ENCODE results near the gene XAF1. TPM values are rescaled to one million over a fixed set of nuclear protein-coding genes. Genes with fewer than 3 reads are reported as not detected.

XAF1 gene
- total and polyA plus RNA-seq, 10 of the 15 experiments (the other 5 are each of a cell fraction or from before 2014, with no cell fraction given), result 16.3 to 59.1 (median 44.6) TPM

- peaks cover 4 to 8% of the 10 kb centered on the region in 2 experiments; a peak in 3 of 4 replicates for H3K27me3 ChIP-seq (replicated peaks in 1 of 2; ENCODE audit: control insufficient read depth in 2 of 2, insufficient read depth in 2 of 2, low read length in 1 of 2)
- TF ChIP-seq HDAC6 (IDR thresholded peaks at IDR 0.05; ENCODE audit: unreplicated experiment), result peak; percentile 38
- no peak for TF ChIP-seq ZNF217 (IDR thresholded peaks at IDR 0.05)
- H2AFZ ChIP-seq (ENCODE audit: control insufficient read depth, low read depth, low read length), result no peak overlapping the region
- CTCF ChIA-PET, result no interaction called here
- H3K4me3 ChIP-seq, result no peak overlapping the region
- H3K9ac ChIP-seq (ENCODE audit: control insufficient read depth, insufficient read depth, low read length), result no peak overlapping the region
- no peaks in the 10 kb centered on the region for H3K4me1 ChIP-seq (ENCODE audit: control insufficient read depth, insufficient read depth, low read length)
- DNase-seq (ENCODE audit: low read depth, low spot score) (no peak), ATAC-seq (no peak), FAIRE-seq (no peak)
- RAD21 ChIA-PET (ENCODE audit: unreplicated experiment), result no interaction called here
- BruUV-seq (replicated peaks), result no TSS peak
- no peaks in the 10 kb centered on the region for H3K79me2 ChIP-seq (ENCODE audit: control insufficient read depth, insufficient read depth, low read length)
- H4K20me1 ChIP-seq (ENCODE audit: control insufficient read depth, insufficient read depth), result no peaks in the 10 kb centered on the region
- SMC1A ChIA-PET (ENCODE audit: uncharacterized antibody, unreplicated experiment), result no interaction called here
- intact Hi-C loops (cut with micrococcal nuclease; ENCODE audit: unreplicated experiment) (no loop called here), in situ Hi-C loops (cut with MboI) (no loop called here)
- H3K9me3 ChIP-seq (replicated peaks; ENCODE audit: control insufficient read depth, insufficient read depth, low read length), result no peaks in the 10 kb centered on the region; the same call in 2 of the 3 replicates
- no peaks in the 10 kb centered on the region for H3K36me3 ChIP-seq (ENCODE audit: control insufficient read depth in 2 of 2, insufficient read depth in 2 of 2, low read length in 1 of 2)
- POLR2A ChIA-PET, result no interaction called here
- no peak overlapping the region for H3K27ac ChIP-seq (ENCODE audit: control insufficient read depth, insufficient read depth)
- 6% methylated on average over 14 of the region's 14 CpGs for WGBS (ENCODE audit: insufficient coverage, insufficient replicate concordance, low lambda C conversion rate, missing lambda C conversion rate)
- H3K4me2 ChIP-seq (ENCODE audit: control insufficient read depth, insufficient read depth), result no peak overlapping the region
Measured at GRCh38 chr17:6712854-6713129, 43.1 kb upstream of the XAF1 start.

- Histone ChIP-seq H4K20me1 (ENCODE audit: control insufficient read depth, insufficient read depth) (no peaks in the 10 kb centered on the region), H3K9me3 (replicated peaks; ENCODE audit: control insufficient read depth, insufficient read depth, low read length) (no peaks in the 10 kb centered on the region; the same call in 2 of the 3 replicates), H3K9ac (ENCODE audit: control insufficient read depth, insufficient read depth, low read length) (no peak within 1 kb of the TSS), H3K79me2 (ENCODE audit: control insufficient read depth, insufficient read depth, low read length) (no peaks in the 10 kb centered on the region), H3K27me3 (replicated peaks in 1 of 2; ENCODE audit: control insufficient read depth in 2 of 2, insufficient read depth in 2 of 2, low read length in 1 of 2) (peaks cover 4 to 8% of the 10 kb centered on the region in 2 experiments; a peak in 3 of 4 replicates), H3K27ac (ENCODE audit: control insufficient read depth, insufficient read depth) (no peak within 1 kb of the TSS), H2AFZ (ENCODE audit: control insufficient read depth, low read depth, low read length) (no peak within 1 kb of the TSS), H3K36me3 (ENCODE audit: control insufficient read depth in 2 of 2, insufficient read depth in 2 of 2, low read length in 1 of 2) (no peaks in the 10 kb centered on the region), H3K4me2 (ENCODE audit: control insufficient read depth, insufficient read depth) (no peak within 1 kb of the TSS), H3K4me3 (no peak within 1 kb of the TSS), H3K4me1 (ENCODE audit: control insufficient read depth, insufficient read depth, low read length) (no peaks in the 10 kb centered on the region)
- DNase-seq (ENCODE audit: low read depth, low spot score), result no peak
- intact Hi-C loops (cut with micrococcal nuclease; ENCODE audit: unreplicated experiment), result no loop called here
- TF ChIP-seq HSF1 (IDR thresholded peaks at IDR 0.05; ENCODE audit: low read depth, low read length), result no peak
- peak; percentile 12 for TF ChIP-seq HDAC6 (IDR thresholded peaks at IDR 0.05; ENCODE audit: unreplicated experiment)
- peak in 2 of 3 experiments; percentile 13 to 16; a peak in 1 of 6 replicates for TF ChIP-seq CTCF (IDR thresholded peaks at IDR 0.05 in 2 of 3, conservative IDR thresholded peaks at IDR 0.05 in 1 of 3; ENCODE audit: control insufficient read depth in 2 of 3, extremely low read depth in 1 of 3, insufficient read depth in 1 of 3, low read depth in 3 of 3, low read length in 3 of 3)
- no peak for FAIRE-seq
- WGBS (ENCODE audit: insufficient coverage, insufficient replicate concordance, low lambda C conversion rate, missing lambda C conversion rate), result 10% methylated on average over 59 of the region's 71 CpGs
- BruUV-seq (replicated peaks), result no TSS peak
- ChIA-PET RAD21 (ENCODE audit: unreplicated experiment) (no interaction called here), SMC1A (ENCODE audit: uncharacterized antibody, unreplicated experiment) (no interaction called here), CTCF (interaction anchor here (1.2 kb wide), 1 partner anchor 240 kb away, joined by 3 read pairs; no protein-coding TSS in a partner anchor), POLR2A (no interaction called here)
- in situ Hi-C loops (cut with MboI), result no loop called here
- peak; percentile 76 for ATAC-seq
Measured at GRCh38 chr17:6713130-6713917, 42.5 kb upstream of the XAF1 start, which contains the start of gene SLC13A5. Gene SLC13A5, minus strand, starts transcription at chr17:6713369. Its CDS starts 36 bp downstream, at chr17:6713333.
